GM21381 (cell line): ENCODE results near the gene ROGDI.

Experiments
- ATAC-seq: cut with Tn5 transposase; IDR thresholded peaks from one replicate; pipeline ENCODE4 v1.9.1; 2021; ENCODE audit warnings: mild to moderate bottlenecking, moderate library complexity; ENCODE audit not compliant: unreplicated experiment

Gene ROGDI

GRCh38 chr16:4767872-4768548 lies 34.4 kb downstream of the ROGDI start:
- ATAC-seq = no peak

- peak; percentile 83 for ATAC-seq
Measured at GRCh38 chr16:4766875-4767628, 35.4 kb downstream of the ROGDI start, which contains the start of gene ZNF500. TSS of gene ZNF500 (minus strand) at chr16:4767162. CDS start at chr16:4765978, 1,184 bp downstream.

GRCh38 chr16:4765511-4766474 lies 36.6 kb downstream of the ROGDI start:
- ATAC-seq = no peak

- ATAC-seq = no peak
Measured at GRCh38 chr16:4763791-4764190, 38.6 kb downstream of the ROGDI start.

GRCh38 chr16:4762205-4762604 lies 40.2 kb downstream of the ROGDI start:
- no peak for ATAC-seq

GRCh38 chr16:4760221-4760910 lies 42.1 kb downstream of the ROGDI start:
- ATAC-seq = no peak

GRCh38 chr16:4755687-4756086 lies 46.7 kb downstream of the ROGDI start:
- no peak for ATAC-seq

- ATAC-seq = no peak
Measured at GRCh38 chr16:4754865-4755264, 47.6 kb downstream of the ROGDI start.

GRCh38 chr16:4753227-4753626 lies 49.2 kb downstream of the ROGDI start:
- ATAC-seq = no peak

- no peak for ATAC-seq
Measured at GRCh38 chr16:4752351-4753100, 49.9 kb downstream of the ROGDI start.

- ATAC-seq = no peak
Measured at GRCh38 chr16:4750896-4751295, 51.5 kb downstream of the ROGDI start.

GRCh38 chr16:4749700-4750257 lies 52.7 kb downstream of the ROGDI start:
- ATAC-seq = no peak

GRCh38 chr16:4748682-4749411 lies 53.6 kb downstream of the ROGDI start:
- no peak for ATAC-seq

GRCh38 chr16:4747906-4748681 lies 54.3 kb downstream of the ROGDI start:
- ATAC-seq = no peak

GRCh38 chr16:4746991-4747574 lies 55.4 kb downstream of the ROGDI start:
- no peak for ATAC-seq
